ENCODE measurements around the gene MLLT3. TPM values are rescaled to one million over a fixed set of nuclear protein-coding genes. Genes with fewer than 3 reads are reported as not detected.

MLLT3 gene
- total and polyA plus RNA-seq, 2 of the 8 experiments (the other 6 are each of a cell fraction or from before 2014, with no cell fraction given): 5.9 to 9.6 TPM

GRCh38 chr9:20670395-20670794 is 48.1 kb upstream of the MLLT3 start (continued):
- TF ChIP-seq CHD7 (IDR thresholded peaks at IDR 0.05; ENCODE audit: insufficient replicate concordance, low read length): no peak

All from H1 (cell line).